ENCODE data around the gene BDKRB2.

The BDKRB2 gene

GRCh38 chr14:96268431-96269358 lies 64.1 kb downstream of the BDKRB2 start:
- Histone ChIP-seq H3K27ac (no peak overlapping the region), H3K36me3 (ENCODE audit: insufficient read depth, low read length) (no peaks in the 10 kb centered on the region), H3K9me3 (ENCODE audit: low read depth, low read length) (no peaks in the 10 kb centered on the region), H3K9ac (ENCODE audit: insufficient read length) (no peak overlapping the region), H3K4me3 (no peak overlapping the region)
- DNase-seq (ENCODE audit: low read depth, low spot score): no peak
- TF ChIP-seq EZH2 (IDR thresholded peaks at IDR 0.05): no peak
- TF ChIP-seq POLR2AphosphoS5 (IDR thresholded peaks at IDR 0.05; ENCODE audit: borderline replicate concordance, low read depth, low read length): no peak
- TF ChIP-seq FOXP2 (optimal IDR thresholded peaks at IDR 0.05; ENCODE audit: control extremely low read depth, extremely low read length, insufficient read depth): no peak

- TF ChIP-seq EZH2 (IDR thresholded peaks at IDR 0.05) (no peak), POLR2AphosphoS5 (IDR thresholded peaks at IDR 0.05; ENCODE audit: borderline replicate concordance, low read depth, low read length) (no peak), FOXP2 (optimal IDR thresholded peaks at IDR 0.05; ENCODE audit: control extremely low read depth, extremely low read length, insufficient read depth) (no peak)
- DNase-seq (ENCODE audit: low read depth, low spot score): no peak
- Histone ChIP-seq H3K4me3 (no peak overlapping the region), H3K36me3 (ENCODE audit: insufficient read depth, low read length) (no peaks in the 10 kb centered on the region), H3K9me3 (ENCODE audit: low read depth, low read length) (no peaks in the 10 kb centered on the region), H3K27ac (no peak overlapping the region), H3K9ac (ENCODE audit: insufficient read length) (no peak overlapping the region)
Observed at GRCh38 chr14:96269359-96269710, 64.7 kb downstream of the BDKRB2 start.

GRCh38 chr14:96270565-96271420 lies 66.2 kb downstream of the BDKRB2 start:
- Histone ChIP-seq H3K36me3 (ENCODE audit: insufficient read depth, low read length) (no peaks in the 10 kb centered on the region), H3K27ac (no peak overlapping the region), H3K9me3 (ENCODE audit: low read depth, low read length) (no peaks in the 10 kb centered on the region), H3K9ac (ENCODE audit: insufficient read length) (no peak overlapping the region), H3K4me3 (no peak overlapping the region)
- TF ChIP-seq FOXP2 (optimal IDR thresholded peaks at IDR 0.05; ENCODE audit: control extremely low read depth, extremely low read length, insufficient read depth): no peak
- TF ChIP-seq POLR2AphosphoS5 (IDR thresholded peaks at IDR 0.05; ENCODE audit: borderline replicate concordance, low read depth, low read length): no peak
- DNase-seq (ENCODE audit: low read depth, low spot score): no peak

GRCh38 chr14:96271421-96271762 lies 66.8 kb downstream of the BDKRB2 start:
- Histone ChIP-seq H3K36me3 (ENCODE audit: insufficient read depth, low read length) (no peaks in the 10 kb centered on the region), H3K9me3 (ENCODE audit: low read depth, low read length) (no peaks in the 10 kb centered on the region), H3K27ac (no peak overlapping the region), H3K9ac (ENCODE audit: insufficient read length) (no peak overlapping the region), H3K4me3 (no peak overlapping the region)
- DNase-seq (ENCODE audit: low read depth, low spot score): no peak
- TF ChIP-seq FOXP2 (optimal IDR thresholded peaks at IDR 0.05; ENCODE audit: control extremely low read depth, extremely low read length, insufficient read depth) (no peak), POLR2AphosphoS5 (IDR thresholded peaks at IDR 0.05; ENCODE audit: borderline replicate concordance, low read depth, low read length) (no peak), EZH2 (IDR thresholded peaks at IDR 0.05) (no peak)

- Histone ChIP-seq H3K9ac (ENCODE audit: insufficient read length) (no peak overlapping the region), H3K27ac (no peak overlapping the region), H3K9me3 (ENCODE audit: low read depth, low read length) (no peaks in the 10 kb centered on the region; the same call in 1 of the 2 replicates), H3K4me3 (no peak overlapping the region), H3K36me3 (ENCODE audit: insufficient read depth, low read length) (no peaks in the 10 kb centered on the region)
- TF ChIP-seq EZH2 (IDR thresholded peaks at IDR 0.05) (no peak), FOXP2 (optimal IDR thresholded peaks at IDR 0.05; ENCODE audit: control extremely low read depth, extremely low read length, insufficient read depth) (no peak), POLR2AphosphoS5 (IDR thresholded peaks at IDR 0.05; ENCODE audit: borderline replicate concordance, low read depth, low read length) (no peak)
- DNase-seq (ENCODE audit: low read depth, low spot score): no peak
Observed at GRCh38 chr14:96272777-96273473, 68.3 kb downstream of the BDKRB2 start.

- H3K27ac ChIP-seq: no peak overlapping the region
- TF ChIP-seq POLR2AphosphoS5 (IDR thresholded peaks at IDR 0.05; ENCODE audit: borderline replicate concordance, low read depth, low read length): no peak
- no peak for TF ChIP-seq EZH2 (IDR thresholded peaks at IDR 0.05)
- no peak for TF ChIP-seq FOXP2 (optimal IDR thresholded peaks at IDR 0.05; ENCODE audit: control extremely low read depth, extremely low read length, insufficient read depth)
- DNase-seq (ENCODE audit: low read depth, low spot score): no peak
- no peak overlapping the region for H3K4me3 ChIP-seq
- no peaks in the 10 kb centered on the region for H3K36me3 ChIP-seq (ENCODE audit: insufficient read depth, low read length)
- H3K9me3 ChIP-seq (ENCODE audit: low read depth, low read length): no peaks in the 10 kb centered on the region; the same call in 1 of the 2 replicates
- H3K9ac ChIP-seq (ENCODE audit: insufficient read length): no peak overlapping the region
Observed at GRCh38 chr14:96273629-96274028, 69.0 kb downstream of the BDKRB2 start.

- Histone ChIP-seq H3K4me3 (no peak overlapping the region), H3K36me3 (ENCODE audit: insufficient read depth, low read length) (no peaks in the 10 kb centered on the region), H3K27ac (no peak overlapping the region), H3K9me3 (ENCODE audit: low read depth, low read length) (no peaks in the 10 kb centered on the region; the same call in 1 of the 2 replicates), H3K9ac (ENCODE audit: insufficient read length) (no peak overlapping the region)
- no peak for TF ChIP-seq FOXP2 (optimal IDR thresholded peaks at IDR 0.05; ENCODE audit: control extremely low read depth, extremely low read length, insufficient read depth)
- TF ChIP-seq POLR2AphosphoS5 (IDR thresholded peaks at IDR 0.05; ENCODE audit: borderline replicate concordance, low read depth, low read length): no peak
- TF ChIP-seq EZH2 (IDR thresholded peaks at IDR 0.05): no peak
- DNase-seq (ENCODE audit: low read depth, low spot score): no peak
Observed at GRCh38 chr14:96274122-96274521, 69.5 kb downstream of the BDKRB2 start.

GRCh38 chr14:96274543-96274942 lies 69.9 kb downstream of the BDKRB2 start:
- no peaks in the 10 kb centered on the region for H3K36me3 ChIP-seq (ENCODE audit: insufficient read depth, low read length)
- no peak for TF ChIP-seq FOXP2 (optimal IDR thresholded peaks at IDR 0.05; ENCODE audit: control extremely low read depth, extremely low read length, insufficient read depth)
- no peak for TF ChIP-seq POLR2AphosphoS5 (IDR thresholded peaks at IDR 0.05; ENCODE audit: borderline replicate concordance, low read depth, low read length)
- no peak for TF ChIP-seq EZH2 (IDR thresholded peaks at IDR 0.05)
- no peaks in the 10 kb centered on the region; the same call in 1 of the 2 replicates for H3K9me3 ChIP-seq (ENCODE audit: low read depth, low read length)
- no peak overlapping the region for H3K27ac ChIP-seq
- H3K4me3 ChIP-seq: no peak overlapping the region
- DNase-seq (ENCODE audit: low read depth, low spot score): no peak
- no peak overlapping the region for H3K9ac ChIP-seq (ENCODE audit: insufficient read length)
